WI38 (cell line): ENCODE measurements around the gene DAG1.

Experiments used
- H3K4me3 ChIP-seq: 2 replicates; pipeline ENCODE4 v1.5.1; 2011; ENCODE audit warnings: low read depth, mild to moderate bottlenecking, control low read depth, low read length
- TF ChIP-seq, protein P1 (sequence below): IDR thresholded peaks from 2 replicates; pipeline ENCODE4 v1.5.1; 2012; ENCODE audit warnings: low read depth, mild to moderate bottlenecking, control low read depth, low read length

Gene DAG1

DNA sequence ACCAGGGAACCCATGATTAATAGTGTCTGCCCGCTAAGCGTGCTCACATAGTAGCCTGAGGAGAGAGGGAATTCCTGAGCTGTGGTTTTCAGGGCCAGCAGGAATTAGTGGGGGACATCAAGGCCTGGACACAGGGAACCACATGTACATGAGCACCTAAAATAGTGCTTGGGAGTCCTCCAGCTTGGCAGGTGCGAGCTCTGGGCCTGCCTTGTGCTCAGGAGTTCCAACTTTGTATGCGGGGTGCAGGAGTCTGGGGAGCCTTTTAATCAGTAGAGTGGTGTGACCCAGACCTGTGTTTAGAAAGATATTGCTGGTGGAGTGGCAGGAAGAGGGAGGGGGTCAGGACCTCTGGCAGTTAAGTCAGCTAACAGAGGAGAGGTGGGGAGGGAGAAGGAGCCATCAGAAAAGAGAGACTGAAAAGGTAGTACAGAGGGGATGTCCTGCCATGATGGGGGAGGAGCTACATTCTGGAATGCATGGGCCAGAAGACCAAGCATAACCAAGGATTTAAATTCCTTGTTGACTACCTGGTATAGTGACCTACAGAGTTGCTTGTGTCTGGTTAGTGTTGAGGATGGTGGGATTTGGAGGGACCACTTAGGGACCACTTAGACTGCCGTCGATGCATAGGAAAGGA, 1.9 kb downstream of the DAG1 start:
- no peak overlapping the region for H3K4me3 ChIP-seq

DNA sequence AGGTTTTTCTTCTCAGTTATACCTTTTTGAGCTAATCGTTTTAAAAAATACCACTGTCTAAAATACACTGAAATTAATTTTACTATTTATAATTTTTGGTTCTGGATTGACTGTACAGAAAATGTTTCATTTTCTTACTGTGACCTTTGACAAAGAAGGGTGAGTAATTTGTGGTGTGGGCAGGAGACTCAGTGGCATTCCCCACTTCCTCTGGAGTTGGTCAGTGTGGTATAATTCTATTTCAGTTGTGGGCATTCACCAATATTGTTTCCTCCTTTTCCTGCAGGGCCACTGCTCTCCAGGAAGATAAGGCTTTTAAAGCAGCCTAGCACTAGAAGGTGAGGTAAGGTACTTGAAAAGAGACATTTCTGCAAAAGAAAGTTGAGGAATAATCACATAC, 6.5 kb downstream of the DAG1 start:
- no peak overlapping the region for H3K4me3 ChIP-seq
- TF ChIP-seq, protein P1, sequence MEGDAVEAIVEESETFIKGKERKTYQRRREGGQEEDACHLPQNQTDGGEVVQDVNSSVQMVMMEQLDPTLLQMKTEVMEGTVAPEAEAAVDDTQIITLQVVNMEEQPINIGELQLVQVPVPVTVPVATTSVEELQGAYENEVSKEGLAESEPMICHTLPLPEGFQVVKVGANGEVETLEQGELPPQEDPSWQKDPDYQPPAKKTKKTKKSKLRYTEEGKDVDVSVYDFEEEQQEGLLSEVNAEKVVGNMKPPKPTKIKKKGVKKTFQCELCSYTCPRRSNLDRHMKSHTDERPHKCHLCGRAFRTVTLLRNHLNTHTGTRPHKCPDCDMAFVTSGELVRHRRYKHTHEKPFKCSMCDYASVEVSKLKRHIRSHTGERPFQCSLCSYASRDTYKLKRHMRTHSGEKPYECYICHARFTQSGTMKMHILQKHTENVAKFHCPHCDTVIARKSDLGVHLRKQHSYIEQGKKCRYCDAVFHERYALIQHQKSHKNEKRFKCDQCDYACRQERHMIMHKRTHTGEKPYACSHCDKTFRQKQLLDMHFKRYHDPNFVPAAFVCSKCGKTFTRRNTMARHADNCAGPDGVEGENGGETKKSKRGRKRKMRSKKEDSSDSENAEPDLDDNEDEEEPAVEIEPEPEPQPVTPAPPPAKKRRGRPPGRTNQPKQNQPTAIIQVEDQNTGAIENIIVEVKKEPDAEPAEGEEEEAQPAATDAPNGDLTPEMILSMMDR, result no peak

More for the DNA sequence above, 1.9 kb downstream of the DAG1 start:
- TF ChIP-seq, protein P1, result no peak

DNA sequence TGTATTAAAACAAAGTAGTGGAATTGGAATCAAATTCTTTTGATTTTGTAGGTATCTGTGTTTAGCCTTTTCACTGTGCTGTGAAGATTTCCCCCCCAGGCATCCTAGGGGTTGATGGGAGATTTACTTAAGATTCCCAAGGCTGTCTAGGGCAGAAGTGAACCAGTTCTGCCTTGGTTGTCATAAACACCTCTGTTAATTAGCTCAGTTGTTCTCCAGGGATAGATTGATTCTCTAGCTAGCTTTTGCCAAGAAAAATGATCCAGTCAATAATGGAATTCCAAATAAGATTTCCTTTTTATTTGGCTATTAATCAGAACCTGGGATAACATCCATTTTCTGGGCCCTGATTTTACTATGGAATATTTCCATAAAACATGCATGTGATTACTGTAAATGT, 12.7 kb downstream of the DAG1 start:
- TF ChIP-seq, protein P1, result no peak
- no peak overlapping the region for H3K4me3 ChIP-seq

DNA sequence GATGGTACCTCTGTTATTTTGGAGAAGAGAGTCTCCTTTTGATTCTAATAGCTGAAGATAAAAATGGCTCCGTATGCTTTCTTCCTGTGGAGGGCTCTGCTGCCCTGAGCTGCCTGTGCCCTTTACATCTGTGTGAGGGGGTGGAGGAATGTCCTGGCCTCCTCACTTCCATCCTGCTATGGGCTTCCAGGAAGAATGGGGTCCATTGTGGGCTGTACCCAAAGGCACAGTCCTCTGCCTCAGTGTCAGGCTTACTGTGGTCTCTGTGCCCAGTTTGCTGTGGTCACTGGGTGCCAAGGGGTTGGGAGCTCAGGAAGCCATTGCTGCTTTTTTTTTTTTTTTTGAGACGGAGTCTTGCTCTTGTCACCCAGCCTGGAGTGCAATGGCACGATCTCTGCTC, 14.4 kb downstream of the DAG1 start:
- H3K4me3 ChIP-seq, result no peak overlapping the region
- TF ChIP-seq, protein P1, result no peak

DNA sequence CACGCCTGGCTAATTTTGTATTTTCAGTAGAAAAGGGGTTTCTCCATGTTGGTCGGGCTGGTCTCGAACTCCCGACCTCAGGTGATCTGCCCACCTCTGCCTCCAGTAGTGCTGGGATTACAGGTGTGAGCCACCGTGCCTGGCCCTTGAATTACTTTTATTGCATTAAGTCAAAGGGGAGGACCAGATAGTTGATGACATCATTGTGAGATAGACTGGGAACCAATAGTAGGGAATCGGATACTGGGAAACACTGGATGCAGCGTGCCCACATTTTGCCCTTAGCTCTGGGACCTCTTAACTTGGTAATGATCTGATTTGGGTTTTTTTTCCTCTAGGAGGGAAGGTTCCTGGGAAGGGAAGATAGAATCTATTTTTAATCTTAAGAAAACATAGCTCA, 19.2 kb downstream of the DAG1 start:
- H3K4me3 ChIP-seq, result no peak overlapping the region
- TF ChIP-seq, protein P1, result no peak

DNA sequence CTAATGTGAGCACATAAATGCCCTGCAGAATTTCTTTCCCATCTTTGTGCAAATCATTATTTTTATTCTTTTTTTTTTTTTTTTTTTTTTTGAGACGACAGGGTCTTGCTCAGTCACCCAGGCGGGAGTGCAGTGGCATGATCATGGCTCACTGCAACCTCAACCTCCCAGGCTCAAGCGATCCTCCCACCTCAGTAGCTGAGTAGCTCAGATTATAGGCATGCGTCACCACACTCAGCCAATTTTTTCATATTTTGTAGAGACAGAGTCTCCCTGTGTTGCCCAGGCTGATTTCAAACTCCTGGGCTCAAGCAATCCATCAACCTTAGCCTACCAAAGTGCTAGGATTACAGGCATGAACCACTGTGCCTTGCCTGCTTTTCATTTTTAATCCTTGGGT, 22.9 kb downstream of the DAG1 start:
- TF ChIP-seq, protein P1, result no peak
- no peak overlapping the region for H3K4me3 ChIP-seq

DNA sequence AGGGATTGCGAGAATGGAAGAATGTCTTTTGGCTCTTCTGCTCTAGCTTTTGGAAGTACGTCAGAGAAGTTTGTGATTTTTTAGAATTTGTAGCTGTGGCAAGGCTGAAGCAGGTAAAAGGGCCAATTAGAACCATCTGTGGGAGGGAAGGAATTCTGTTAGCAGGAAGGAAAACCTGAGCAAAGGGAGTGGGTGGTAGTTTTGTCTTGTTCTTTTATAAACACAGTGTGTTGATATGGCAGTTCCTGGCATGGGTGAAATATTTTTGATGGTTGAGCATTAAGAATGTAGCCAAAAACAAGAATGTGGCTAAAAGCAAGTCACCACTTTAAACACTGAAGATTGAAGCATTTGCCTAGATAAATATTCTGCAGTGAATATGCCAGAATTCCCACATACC, 23.8 kb downstream of the DAG1 start:
- H3K4me3 ChIP-seq, result no peak overlapping the region
- TF ChIP-seq, protein P1, result no peak
